ENCODE data around the gene DCLK3.

The DCLK3 gene

GRCh38 chr3:36786921-36787890 is 22.9 kb upstream of the DCLK3 start:
- no peak for TF ChIP-seq CTCF (conservative IDR thresholded peaks at IDR 0.05; ENCODE audit: low read depth, low read length)
- no peak overlapping the region for H3K4me3 ChIP-seq (ENCODE audit: low read depth, low read length)
- DNase-seq (ENCODE audit: low read depth) = no peak

GRCh38 chr3:36784138-36784635 is 19.8 kb upstream of the DCLK3 start:
- DNase-seq (ENCODE audit: low read depth) = no peak
- TF ChIP-seq CTCF (conservative IDR thresholded peaks at IDR 0.05; ENCODE audit: low read depth, low read length) = no peak
- no peak overlapping the region for H3K4me3 ChIP-seq (ENCODE audit: low read depth, low read length)

- no peak overlapping the region for H3K4me3 ChIP-seq (ENCODE audit: low read depth, low read length)
- DNase-seq (ENCODE audit: low read depth) = no peak
- TF ChIP-seq CTCF (conservative IDR thresholded peaks at IDR 0.05; ENCODE audit: low read depth, low read length) = no peak
Measured at GRCh38 chr3:36777424-36778218, 13.3 kb upstream of the DCLK3 start.

- H3K4me3 ChIP-seq (ENCODE audit: low read depth, low read length) = no peak overlapping the region
- DNase-seq (ENCODE audit: low read depth) = peak; percentile 39
- TF ChIP-seq CTCF (conservative IDR thresholded peaks at IDR 0.05; ENCODE audit: low read depth, low read length) = no peak
Measured at GRCh38 chr3:36776436-36776835, 12.1 kb upstream of the DCLK3 start.

- TF ChIP-seq CTCF (conservative IDR thresholded peaks at IDR 0.05; ENCODE audit: low read depth, low read length) = no peak
- no peak overlapping the region for H3K4me3 ChIP-seq (ENCODE audit: low read depth, low read length)
- DNase-seq (ENCODE audit: low read depth) = peak; percentile 75
Measured at GRCh38 chr3:36774052-36774451, 9.7 kb upstream of the DCLK3 start.

- DNase-seq (ENCODE audit: low read depth) = no peak
- TF ChIP-seq CTCF (conservative IDR thresholded peaks at IDR 0.05; ENCODE audit: low read depth, low read length) = no peak
Measured at GRCh38 chr3:36771931-36772330, 7.6 kb upstream of the DCLK3 start.

More at GRCh38 chr3:36771931-36772330, 7.6 kb upstream of the DCLK3 start:
- no peak overlapping the region for H3K4me3 ChIP-seq (ENCODE audit: low read depth, low read length)
